ENCODE measurements around the gene ZNF366. TPM values are rescaled to one million over a fixed set of nuclear protein-coding genes. Genes with fewer than 3 reads are reported as not detected.

The ZNF366 gene
- total RNA-seq, 4 donors from 2014 or later = 0.38 to 3.8 (median 2.1) TPM

DNA sequence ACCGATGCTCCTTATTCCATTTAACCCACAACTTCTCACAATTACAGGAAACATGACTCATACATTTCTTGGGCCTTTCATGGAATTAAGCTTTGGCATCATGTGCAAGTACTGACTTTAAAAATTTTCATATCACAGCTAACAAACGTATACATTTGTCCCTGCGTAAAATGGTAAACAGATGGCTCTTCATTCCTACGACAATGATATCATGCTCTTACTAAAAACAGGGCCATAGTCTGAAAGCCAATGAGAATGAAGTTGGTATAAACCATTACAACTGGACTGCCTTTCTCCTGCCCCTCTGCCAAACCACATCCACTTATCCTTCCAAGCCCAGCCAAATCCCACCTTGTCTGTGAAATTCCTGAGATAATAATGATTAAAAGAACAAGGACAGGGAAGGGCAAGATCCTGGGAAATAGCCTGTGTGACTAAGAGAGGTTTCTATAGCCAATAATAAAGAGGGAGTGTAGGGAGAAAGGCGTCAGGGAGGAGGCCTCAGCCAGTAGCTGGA, 44.9 kb upstream of the ZNF366 start:
- no peak for TF ChIP-seq EP300 (IDR thresholded peaks at IDR 0.05)
- no peak for TF ChIP-seq POLR2AphosphoS5 (IDR thresholded peaks at IDR 0.05)
- no peak for TF ChIP-seq POLR2A (IDR thresholded peaks at IDR 0.05)
- TF ChIP-seq, protein P1, sequence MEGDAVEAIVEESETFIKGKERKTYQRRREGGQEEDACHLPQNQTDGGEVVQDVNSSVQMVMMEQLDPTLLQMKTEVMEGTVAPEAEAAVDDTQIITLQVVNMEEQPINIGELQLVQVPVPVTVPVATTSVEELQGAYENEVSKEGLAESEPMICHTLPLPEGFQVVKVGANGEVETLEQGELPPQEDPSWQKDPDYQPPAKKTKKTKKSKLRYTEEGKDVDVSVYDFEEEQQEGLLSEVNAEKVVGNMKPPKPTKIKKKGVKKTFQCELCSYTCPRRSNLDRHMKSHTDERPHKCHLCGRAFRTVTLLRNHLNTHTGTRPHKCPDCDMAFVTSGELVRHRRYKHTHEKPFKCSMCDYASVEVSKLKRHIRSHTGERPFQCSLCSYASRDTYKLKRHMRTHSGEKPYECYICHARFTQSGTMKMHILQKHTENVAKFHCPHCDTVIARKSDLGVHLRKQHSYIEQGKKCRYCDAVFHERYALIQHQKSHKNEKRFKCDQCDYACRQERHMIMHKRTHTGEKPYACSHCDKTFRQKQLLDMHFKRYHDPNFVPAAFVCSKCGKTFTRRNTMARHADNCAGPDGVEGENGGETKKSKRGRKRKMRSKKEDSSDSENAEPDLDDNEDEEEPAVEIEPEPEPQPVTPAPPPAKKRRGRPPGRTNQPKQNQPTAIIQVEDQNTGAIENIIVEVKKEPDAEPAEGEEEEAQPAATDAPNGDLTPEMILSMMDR (IDR thresholded peaks at IDR 0.05) = no peak
- no peak for DNase-seq (ENCODE audit: low spot score in 2 of 2)
- Histone ChIP-seq H3K36me3 (no peaks in the 10 kb centered on the region), H3K4me1 (peaks cover 16% of the 10 kb centered on the region), H3K4me3 (no peak overlapping the region), H3K27me3 (no peaks in the 10 kb centered on the region), H3K9me3 (no peaks in the 10 kb centered on the region), H3K27ac (no peak overlapping the region)
- WGBS = 64% methylated on average over 5 of the region's 5 CpGs

DNA sequence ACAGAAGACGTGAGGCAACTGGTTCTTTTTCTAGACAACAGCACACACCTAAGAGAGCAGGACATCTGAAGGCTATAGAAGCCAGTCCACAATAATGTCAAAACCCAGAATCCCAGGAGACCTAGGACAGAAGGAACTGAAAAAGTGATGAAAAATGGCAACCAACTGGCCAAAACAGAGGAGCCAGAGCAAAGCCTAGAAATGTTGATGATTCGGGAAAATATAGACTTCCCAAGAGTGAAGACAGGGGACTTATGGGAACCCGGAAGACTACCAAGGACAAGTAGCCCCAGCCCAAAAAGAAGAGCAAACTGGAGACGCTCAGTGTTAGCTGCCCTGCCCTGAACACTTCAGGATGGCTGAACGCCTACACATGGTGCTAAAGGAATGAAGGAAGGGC, 43.4 kb upstream of the ZNF366 start:
- DNase-seq (ENCODE audit: low spot score in 2 of 2) = no peak
- H3K27ac ChIP-seq = no peak overlapping the region
- whole genome bisulfite sequencing = 94% methylated on average over 5 of the region's 5 CpGs
- H3K36me3 ChIP-seq = no peaks in the 10 kb centered on the region
- H3K4me1 ChIP-seq = peaks cover 1% of the 10 kb centered on the region
- no peaks in the 10 kb centered on the region for H3K9me3 ChIP-seq
- no peak for TF ChIP-seq EP300 (IDR thresholded peaks at IDR 0.05)
- TF ChIP-seq, protein P1 (IDR thresholded peaks at IDR 0.05) = no peak
- TF ChIP-seq POLR2AphosphoS5 (IDR thresholded peaks at IDR 0.05) = no peak
- TF ChIP-seq POLR2A (IDR thresholded peaks at IDR 0.05) = no peak
- H3K4me3 ChIP-seq = no peak overlapping the region
- H3K27me3 ChIP-seq = no peaks in the 10 kb centered on the region

DNA sequence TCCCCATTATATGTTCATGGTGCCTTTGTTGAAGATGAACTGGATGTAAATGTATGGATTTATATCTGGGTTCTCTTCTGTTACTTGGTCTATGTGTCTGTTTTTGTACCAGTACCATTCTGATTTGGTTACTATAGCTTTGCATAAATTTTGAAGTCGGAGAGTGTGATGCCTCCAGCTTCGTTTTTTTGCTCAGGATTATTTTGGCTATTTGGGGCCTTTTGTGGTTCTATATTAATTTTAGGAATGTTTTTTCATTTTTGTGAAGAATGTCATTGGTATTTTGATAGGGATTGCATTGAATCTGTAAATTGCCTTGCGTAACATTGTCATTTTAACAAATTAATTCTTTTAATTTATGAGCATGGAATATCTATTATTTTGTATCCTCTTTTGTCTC, 36.6 kb upstream of the ZNF366 start:
- no peaks in the 10 kb centered on the region for H3K4me1 ChIP-seq
- TF ChIP-seq POLR2AphosphoS5 (IDR thresholded peaks at IDR 0.05) (no peak), EP300 (IDR thresholded peaks at IDR 0.05) (no peak), POLR2A (IDR thresholded peaks at IDR 0.05) (no peak)
- TF ChIP-seq, protein P1 (IDR thresholded peaks at IDR 0.05) = no peak
- no peak for DNase-seq (ENCODE audit: low spot score in 2 of 2)
- WGBS = 60% methylated on average over 3 of the region's 3 CpGs
- H3K27ac ChIP-seq = no peak overlapping the region
- no peaks in the 10 kb centered on the region for H3K36me3 ChIP-seq
- H3K4me3 ChIP-seq = no peak overlapping the region
- H3K9me3 ChIP-seq = no peaks in the 10 kb centered on the region
- H3K27me3 ChIP-seq = no peaks in the 10 kb centered on the region

DNA sequence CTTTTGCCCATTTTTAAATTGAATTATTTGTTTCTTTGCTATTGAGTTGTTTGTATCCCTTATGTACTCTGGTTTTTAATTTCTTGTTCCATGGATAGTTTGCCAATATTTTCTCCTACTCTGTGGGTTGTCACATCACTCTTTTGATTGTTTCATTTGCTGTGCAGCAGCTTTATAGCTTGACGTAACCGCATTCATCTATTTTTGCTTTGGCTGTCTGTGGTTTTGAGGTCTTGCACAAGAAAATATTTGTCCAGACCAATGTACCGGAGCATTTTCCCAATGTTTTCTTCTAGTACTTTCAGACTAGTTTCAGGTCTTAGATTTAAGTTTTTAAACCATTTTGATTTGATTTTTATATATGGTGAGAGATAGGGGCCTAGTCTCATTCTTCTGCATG, 36.2 kb upstream of the ZNF366 start:
- TF ChIP-seq EP300 (IDR thresholded peaks at IDR 0.05) (no peak), POLR2AphosphoS5 (IDR thresholded peaks at IDR 0.05) (no peak), POLR2A (IDR thresholded peaks at IDR 0.05) (no peak)
- TF ChIP-seq, protein P1 (IDR thresholded peaks at IDR 0.05) = no peak
- no peaks in the 10 kb centered on the region for H3K4me1 ChIP-seq
- WGBS = 85% methylated on average over 3 of the region's 3 CpGs
- H3K27ac ChIP-seq = no peak overlapping the region
- H3K27me3 ChIP-seq = no peaks in the 10 kb centered on the region
- no peak for DNase-seq (ENCODE audit: low spot score in 2 of 2)
- H3K9me3 ChIP-seq = no peaks in the 10 kb centered on the region
- H3K36me3 ChIP-seq = no peaks in the 10 kb centered on the region
- no peak overlapping the region for H3K4me3 ChIP-seq

DNA sequence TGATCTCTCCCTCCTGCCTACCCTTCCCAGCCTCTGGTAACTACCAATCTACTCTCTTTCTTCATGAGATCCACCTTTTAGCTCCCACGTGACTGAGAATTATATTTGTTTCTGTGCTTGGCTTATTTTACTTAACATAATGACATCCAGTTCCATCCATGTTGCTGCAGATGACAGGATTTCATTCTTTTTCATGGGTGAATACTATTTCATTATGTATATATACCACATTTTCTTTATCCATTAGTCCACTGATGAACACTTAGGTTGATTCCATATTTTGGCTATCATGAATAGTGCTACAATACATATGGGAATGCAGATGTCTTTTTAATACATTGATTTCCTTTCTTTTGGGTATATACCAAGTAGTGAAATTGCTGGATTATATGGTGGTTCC, 35.5 kb upstream of the ZNF366 start:
- 92% methylated on average over 1 of the region's 1 CpG for WGBS
- Histone ChIP-seq H3K36me3 (no peaks in the 10 kb centered on the region), H3K9me3 (no peaks in the 10 kb centered on the region), H3K4me1 (no peaks in the 10 kb centered on the region), H3K27me3 (no peaks in the 10 kb centered on the region), H3K4me3 (no peak overlapping the region), H3K27ac (no peak overlapping the region)
- no peak for DNase-seq (ENCODE audit: low spot score in 2 of 2)
- TF ChIP-seq EP300 (IDR thresholded peaks at IDR 0.05) (no peak), POLR2AphosphoS5 (IDR thresholded peaks at IDR 0.05) (no peak), POLR2A (IDR thresholded peaks at IDR 0.05) (no peak)
- TF ChIP-seq, protein P1 (IDR thresholded peaks at IDR 0.05) = no peak

All from suprapubic skin (tissue), 4 donors.